ENCODE results near the gene NGF. TPM values are rescaled to one million over a fixed set of nuclear protein-coding genes. Genes with fewer than 3 reads are reported as not detected.

The NGF gene
- total and polyA plus RNA-seq, 3 experiments from 2014 or later = not detected

- Histone ChIP-seq H3K36me3 (ENCODE audit: insufficient read depth, low read length) (no peaks in the 10 kb centered on the region), H3K4me1 (ENCODE audit: insufficient read depth, low read length) (no peaks in the 10 kb centered on the region), H3K27me3 (ENCODE audit: insufficient read depth, low read length, poor library complexity, severe bottlenecking) (no peaks in the 10 kb centered on the region), H3K4me3 (ENCODE audit: low read length) (no peak overlapping the region), H3K27ac (ENCODE audit: low read depth, low read length) (no peak overlapping the region), H3K9me3 (ENCODE audit: low read length) (no peaks in the 10 kb centered on the region)
- ChIA-PET CTCF (no interaction called here), POLR2A (no interaction called here)
- Mint-ChIP-seq H3K27me3 (peaks cover 4 to 14% of the 10 kb centered on the region in 2 donors), H3K4me1 (no peaks in the 10 kb centered on the region), H3K27ac (no peak overlapping the region), H3K4me3 (no peak overlapping the region), H3K36me3 (no peaks in the 10 kb centered on the region), H3K9me3 (peaks cover 9 to 16% (median 13%) of the 10 kb centered on the region in 5 donors)
- DNase-seq = no peak
Measured at GRCh38 chr1:115261496-115261895, 76.6 kb downstream of the NGF start.

- H3K27me3 Mint-ChIP-seq = peaks cover 5 to 8% of the 10 kb centered on the region in 2 donors
- DNase-seq = no peak
- H3K9me3 Mint-ChIP-seq = peaks cover 9 to 16% (median 13%) of the 10 kb centered on the region in 5 donors
- no peaks in the 10 kb centered on the region for H3K27me3 ChIP-seq (ENCODE audit: insufficient read depth, low read length, poor library complexity, severe bottlenecking)
- no peak overlapping the region for H3K4me3 ChIP-seq (ENCODE audit: low read length)
- no peak overlapping the region for H3K27ac Mint-ChIP-seq
- no peaks in the 10 kb centered on the region for H3K36me3 Mint-ChIP-seq
- ChIA-PET POLR2A (no interaction called here), CTCF (no interaction called here)
- no peak overlapping the region for H3K27ac ChIP-seq (ENCODE audit: low read depth, low read length)
- H3K4me1 ChIP-seq (ENCODE audit: insufficient read depth, low read length) = no peaks in the 10 kb centered on the region
- H3K36me3 ChIP-seq (ENCODE audit: insufficient read depth, low read length) = no peaks in the 10 kb centered on the region
- H3K4me1 Mint-ChIP-seq = no peaks in the 10 kb centered on the region
- no peak overlapping the region for H3K4me3 Mint-ChIP-seq
- no peaks in the 10 kb centered on the region for H3K9me3 ChIP-seq (ENCODE audit: low read length)
Measured at GRCh38 chr1:115258302-115258866, 79.7 kb downstream of the NGF start.

GRCh38 chr1:115257591-115257990 lies 80.5 kb downstream of the NGF start:
- Mint-ChIP-seq H3K27ac (no peak overlapping the region), H3K36me3 (no peaks in the 10 kb centered on the region), H3K27me3 (peaks cover 5 to 8% of the 10 kb centered on the region in 2 donors), H3K4me1 (no peaks in the 10 kb centered on the region), H3K9me3 (peaks cover 9 to 16% (median 13%) of the 10 kb centered on the region in 5 donors), H3K4me3 (no peak overlapping the region)
- Histone ChIP-seq H3K36me3 (ENCODE audit: insufficient read depth, low read length) (no peaks in the 10 kb centered on the region), H3K27me3 (ENCODE audit: insufficient read depth, low read length, poor library complexity, severe bottlenecking) (no peaks in the 10 kb centered on the region), H3K4me3 (ENCODE audit: low read length) (no peak overlapping the region), H3K9me3 (ENCODE audit: low read length) (no peaks in the 10 kb centered on the region), H3K27ac (ENCODE audit: low read depth, low read length) (no peak overlapping the region), H3K4me1 (ENCODE audit: insufficient read depth, low read length) (no peaks in the 10 kb centered on the region)
- POLR2A ChIA-PET = no interaction called here
- no peak for DNase-seq
- CTCF ChIA-PET = no interaction called here

- H3K9me3 ChIP-seq (ENCODE audit: low read length) = no peaks in the 10 kb centered on the region
- H3K36me3 Mint-ChIP-seq = no peaks in the 10 kb centered on the region
- DNase-seq = no peak
- POLR2A ChIA-PET = no interaction called here
- H3K4me3 Mint-ChIP-seq = no peak overlapping the region
- H3K27me3 ChIP-seq (ENCODE audit: insufficient read depth, low read length, poor library complexity, severe bottlenecking) = no peaks in the 10 kb centered on the region
- H3K27ac Mint-ChIP-seq = no peak overlapping the region
- no peaks in the 10 kb centered on the region for H3K4me1 ChIP-seq (ENCODE audit: insufficient read depth, low read length)
- peaks cover 9 to 16% (median 13%) of the 10 kb centered on the region in 5 donors for H3K9me3 Mint-ChIP-seq
- H3K4me3 ChIP-seq (ENCODE audit: low read length) = no peak overlapping the region
- no peaks in the 10 kb centered on the region for H3K4me1 Mint-ChIP-seq
- no peak overlapping the region for H3K27ac ChIP-seq (ENCODE audit: low read depth, low read length)
- H3K27me3 Mint-ChIP-seq = peaks cover 0 to 7% of the 10 kb centered on the region in 2 donors
- CTCF ChIA-PET = no interaction called here
- H3K36me3 ChIP-seq (ENCODE audit: insufficient read depth, low read length) = no peaks in the 10 kb centered on the region
Measured at GRCh38 chr1:115255154-115255553, 82.9 kb downstream of the NGF start.

- Mint-ChIP-seq H3K36me3 (no peaks in the 10 kb centered on the region), H3K4me1 (no peaks in the 10 kb centered on the region), H3K27ac (no peak overlapping the region), H3K9me3 (peaks cover 0 to 11% (median 4%) of the 10 kb centered on the region in 5 donors), H3K27me3 (peaks cover 8 to 13% of the 10 kb centered on the region in 2 donors), H3K4me3 (no peak overlapping the region)
- H3K27me3 ChIP-seq (ENCODE audit: insufficient read depth, low read length, poor library complexity, severe bottlenecking) = no peaks in the 10 kb centered on the region
- DNase-seq = no peak
- H3K36me3 ChIP-seq (ENCODE audit: insufficient read depth, low read length) = no peaks in the 10 kb centered on the region
- no peak overlapping the region for H3K4me3 ChIP-seq (ENCODE audit: low read length)
- ChIA-PET CTCF (no interaction called here), POLR2A (no interaction called here)
- no peaks in the 10 kb centered on the region for H3K4me1 ChIP-seq (ENCODE audit: insufficient read depth, low read length)
- no peaks in the 10 kb centered on the region for H3K9me3 ChIP-seq (ENCODE audit: low read length)
- H3K27ac ChIP-seq (ENCODE audit: low read depth, low read length) = no peak overlapping the region
Measured at GRCh38 chr1:115252585-115252984, 85.5 kb downstream of the NGF start.

GRCh38 chr1:115251856-115252255 lies 86.2 kb downstream of the NGF start:
- H3K4me3 ChIP-seq (ENCODE audit: low read length) = no peak overlapping the region
- no peaks in the 10 kb centered on the region for H3K4me1 Mint-ChIP-seq
- no peak overlapping the region for H3K27ac ChIP-seq (ENCODE audit: low read depth, low read length)
- H3K27me3 Mint-ChIP-seq = peaks cover 10 to 13% of the 10 kb centered on the region in 2 donors
- H3K27me3 ChIP-seq (ENCODE audit: insufficient read depth, low read length, poor library complexity, severe bottlenecking) = no peaks in the 10 kb centered on the region
- H3K9me3 Mint-ChIP-seq = peaks cover 0 to 11% (median 4%) of the 10 kb centered on the region in 5 donors
- H3K27ac Mint-ChIP-seq = no peak overlapping the region
- DNase-seq = no peak
- ChIA-PET POLR2A (interaction anchor here (0.7 kb wide), 1 partner anchor 95 kb away, joined by 10 read pairs; no protein-coding TSS in a partner anchor), CTCF (no interaction called here)
- H3K4me1 ChIP-seq (ENCODE audit: insufficient read depth, low read length) = no peaks in the 10 kb centered on the region
- no peaks in the 10 kb centered on the region for H3K36me3 Mint-ChIP-seq
- H3K36me3 ChIP-seq (ENCODE audit: insufficient read depth, low read length) = no peaks in the 10 kb centered on the region
- H3K4me3 Mint-ChIP-seq = no peak overlapping the region
- no peaks in the 10 kb centered on the region for H3K9me3 ChIP-seq (ENCODE audit: low read length)

GRCh38 chr1:115251340-115251748 lies 86.7 kb downstream of the NGF start:
- no peaks in the 10 kb centered on the region for H3K27me3 ChIP-seq (ENCODE audit: insufficient read depth, low read length, poor library complexity, severe bottlenecking)
- Mint-ChIP-seq H3K9me3 (peaks cover 2 to 11% (median 4%) of the 10 kb centered on the region in 5 donors), H3K27ac (no peak overlapping the region), H3K4me1 (no peaks in the 10 kb centered on the region), H3K36me3 (no peaks in the 10 kb centered on the region), H3K27me3 (peaks cover 12 to 13% of the 10 kb centered on the region in 2 donors), H3K4me3 (no peak overlapping the region)
- H3K4me1 ChIP-seq (ENCODE audit: insufficient read depth, low read length) = no peaks in the 10 kb centered on the region
- no peaks in the 10 kb centered on the region for H3K9me3 ChIP-seq (ENCODE audit: low read length)
- POLR2A ChIA-PET = interaction anchor here (0.7 kb wide), 1 partner anchor 94 kb away, joined by 10 read pairs; no protein-coding TSS in a partner anchor
- H3K36me3 ChIP-seq (ENCODE audit: insufficient read depth, low read length) = no peaks in the 10 kb centered on the region
- no peak overlapping the region for H3K4me3 ChIP-seq (ENCODE audit: low read length)
- DNase-seq = no peak
- no peak overlapping the region for H3K27ac ChIP-seq (ENCODE audit: low read depth, low read length)
- CTCF ChIA-PET = no interaction called here

GRCh38 chr1:115246526-115246925 lies 91.5 kb downstream of the NGF start:
- Histone ChIP-seq H3K9me3 (ENCODE audit: low read length) (no peaks in the 10 kb centered on the region), H3K4me1 (ENCODE audit: insufficient read depth, low read length) (no peaks in the 10 kb centered on the region), H3K27ac (ENCODE audit: low read depth, low read length) (no peak overlapping the region), H3K27me3 (ENCODE audit: insufficient read depth, low read length, poor library complexity, severe bottlenecking) (no peaks in the 10 kb centered on the region), H3K36me3 (ENCODE audit: insufficient read depth, low read length) (no peaks in the 10 kb centered on the region), H3K4me3 (ENCODE audit: low read length) (no peak overlapping the region)
- no peaks in the 10 kb centered on the region for H3K36me3 Mint-ChIP-seq
- no peaks in the 10 kb centered on the region for H3K4me1 Mint-ChIP-seq
- peaks cover 13 to 25% of the 10 kb centered on the region in 2 donors for H3K27me3 Mint-ChIP-seq
- no peak overlapping the region for H3K4me3 Mint-ChIP-seq
- no peak for DNase-seq
- CTCF ChIA-PET = no interaction called here
- POLR2A ChIA-PET = no interaction called here
- H3K9me3 Mint-ChIP-seq = peaks cover 4 to 25% (median 5%) of the 10 kb centered on the region in 5 donors
- H3K27ac Mint-ChIP-seq = no peak overlapping the region
